A549 (cell line): Measurements from ENCODE around the gene LIN37. TPM values are rescaled to one million over a fixed set of nuclear protein-coding genes. Genes with fewer than 3 reads are reported as not detected.
A peak's percentile ranks its signal among the peaks of the same experiment; 100 is the strongest.

ENCODE experiments used
- ATAC-seq, 2 experiments: fragments of 200-7000 bp in 1 of 2; fragments of >200 bp in 1 of 2; cut with Nextera tagmentation in 1 of 2; cut with Tn5 transposase in 1 of 2; 3 replicates each; pipeline versions ENCODE4 v1.8.0 to v1.9.1; 2018 to 2020; ENCODE audit warnings: mild to moderate bottlenecking in 1 of 2, moderate library complexity in 1 of 2
- CTCF ChIA-PET: fragments of 300-600 bp; sonication (Branson Sonifier 250); formaldehyde crosslinking; extraction: SDS; loops from one replicate; lab custom pipeline; 2021; ENCODE audit warnings: antibody characterized with exemption, inconsistent platforms; lab: Yijun Ruan, JAX
- POLR2A ChIA-PET: fragments of 350-600 bp; formaldehyde crosslinking; extraction: SDS; loops from one replicate; lab custom pipeline; 2021; ENCODE audit warnings: antibody characterized with exemption, inconsistent platforms; lab: Yijun Ruan, JAX
- DNase-seq, 2 experiments: peaks; one replicate each; pipeline versions ENCODE4 v3.0.0 to v3.0.0-alpha.2; 2011 to 2016; ENCODE audit warnings: low read depth in 1 of 2, low spot score in 1 of 2
- FAIRE-seq: peaks from 2 replicates; lab custom pipeline; 2011; peaks lifted over from hg19 to GRCh38; lab: Jason Lieb, UNC
- H3K27ac ChIP-seq, 2 experiments: fragments of >200 bp; sonication (Bioruptor Twin); formaldehyde crosslinking; 3 replicates each; pipeline ENCODE4 v1.5.1; 2016 to 2017
- H3K4me1 ChIP-seq: fragments of >200 bp; sonication (Bioruptor Twin); formaldehyde crosslinking; 3 replicates; pipeline ENCODE4 v1.6.1; 2016
- H3K4me2 ChIP-seq: fragments of >200 bp; sonication (Bioruptor Twin); formaldehyde crosslinking; 3 replicates; pipeline ENCODE4 v1.6.1; 2016
- H3K4me3 ChIP-seq: fragments of >200 bp; sonication (Bioruptor Twin); formaldehyde crosslinking; 3 replicates; pipeline ENCODE4 v1.5.1; 2016
- H3K9me3 ChIP-seq: fragments of >200 bp; sonication (Bioruptor Twin); formaldehyde crosslinking; 3 replicates; pipeline ENCODE4 v1.6.1; 2016
- BHLHE40 ChIP-seq: IDR thresholded peaks from 2 replicates; pipeline ENCODE4 v1.6.1; 2012; ENCODE audit warnings: low read depth, low read length, inconsistent platforms
- CBX8 ChIP-seq: fragments of 200-600 bp; sonication (generic); IDR thresholded peaks from 2 replicates; pipeline ENCODE4 v1.6.1; 2016
- CHD2 ChIP-seq: fragments of 150-350 bp; IDR thresholded peaks from 2 replicates; pipeline ENCODE4 v1.6.1; 2014; ENCODE audit warnings: low read length; ENCODE audit not compliant: partially characterized antibody
- E2F6 ChIP-seq: IDR thresholded peaks from 2 replicates; pipeline ENCODE4 v1.6.1; 2012; ENCODE audit warnings: low read depth, borderline replicate concordance
- EHF ChIP-seq: fragments of 250-450 bp; sonication (Bioruptor Pico); IDR thresholded peaks from 2 replicates; pipeline ENCODE4 v1.5.0; 2020; ENCODE audit warnings: mild to moderate bottlenecking
- EP300 ChIP-seq, 2 experiments: fragments of >200 bp; sonication (Bioruptor Twin); formaldehyde crosslinking; IDR thresholded peaks; 2 replicates in 1 of 2; 3 replicates in 1 of 2; pipeline ENCODE4 v1.6.1; 2016 to 2017
- HOXB5 ChIP-seq: fragments of 250-450 bp; sonication (Bioruptor Pico); IDR thresholded peaks from 2 replicates; pipeline ENCODE4 v1.5.0; 2020; ENCODE audit warnings: mild to moderate bottlenecking, moderate library complexity
- MAFK ChIP-seq: fragments of 450-650 bp; IDR thresholded peaks from 2 replicates; pipeline ENCODE4 v1.6.1; 2014; ENCODE audit not compliant: partially characterized antibody
- MYC ChIP-seq: IDR thresholded peaks from 2 replicates; pipeline ENCODE4 v1.6.1; 2012; ENCODE audit warnings: mild to moderate bottlenecking, inconsistent platforms, low read length, improper control_type of control experiment, borderline replicate concordance
- NFE2L2 ChIP-seq: fragments of 150-350 bp; conservative IDR thresholded peaks from 2 replicates; pipeline ENCODE4 v1.6.1; 2014; ENCODE audit warnings: low read length
- NPAS2 ChIP-seq: fragments of 250-450 bp; sonication (Bioruptor Pico); IDR thresholded peaks from 2 replicates; pipeline ENCODE4 v1.8.0; 2022; ENCODE audit warnings: mild to moderate bottlenecking, moderate library complexity, borderline replicate concordance
- NR3C1 ChIP-seq: fragments of >200 bp; sonication (Bioruptor Twin); formaldehyde crosslinking; IDR thresholded peaks from 3 replicates; pipeline ENCODE4 v1.6.1; 2017
- PHF8 ChIP-seq: fragments of 200-600 bp; sonication (generic); IDR thresholded peaks from 2 replicates; pipeline ENCODE4 v1.6.1; 2016; ENCODE audit warnings: low read depth, mild to moderate bottlenecking, antibody characterized with exemption, moderate library complexity, borderline replicate concordance
- POLR2A ChIP-seq: IDR thresholded peaks from 2 replicates; pipeline ENCODE4 v1.6.1; 2012; ENCODE audit warnings: mild to moderate bottlenecking, low read length
- POLR2AphosphoS2 ChIP-seq: conservative IDR thresholded peaks from 2 replicates; pipeline ENCODE4 v1.6.1; 2012; ENCODE audit warnings: low read length, improper control_type of control experiment, inconsistent platforms
- RCOR1 ChIP-seq: fragments of 150-350 bp; IDR thresholded peaks from 2 replicates; pipeline ENCODE4 v1.6.1; 2014; ENCODE audit warnings: antibody characterized with exemption, low read length, low read depth
- RNF2 ChIP-seq: fragments of 200-600 bp; sonication (generic); IDR thresholded peaks from 2 replicates; pipeline ENCODE4 v1.6.1; 2016; ENCODE audit warnings: low read depth, mild to moderate bottlenecking, antibody characterized with exemption, moderate library complexity, borderline replicate concordance
- TFCP2L1 ChIP-seq: fragments of 250-450 bp; sonication (Bioruptor Pico); IDR thresholded peaks from 2 replicates; pipeline ENCODE4 v1.5.0; 2021; ENCODE audit warnings: mild to moderate bottlenecking
- TP53 ChIP-seq: fragments of 250-450 bp; sonication (Bioruptor Pico); IDR thresholded peaks from 2 replicates; pipeline ENCODE4 v1.5.0; 2021; ENCODE audit warnings: mild to moderate bottlenecking, moderate library complexity
- ZC3H11A ChIP-seq: fragments of 450-650 bp; IDR thresholded peaks from 2 replicates; pipeline ENCODE4 v1.6.1; 2014; ENCODE audit warnings: antibody characterized with exemption, mild to moderate bottlenecking
- ZNF302 ChIP-seq: fragments of 250-450 bp; sonication (Bioruptor Pico); IDR thresholded peaks from 2 replicates; pipeline ENCODE4 v1.9.0; 2021; ENCODE audit warnings: inconsistent platforms, mild to moderate bottlenecking, moderate library complexity
- WGBS: methylation state at CpG from one replicate; pipeline ENCODE4 v1.1.6; 2017; ENCODE audit errors: missing lambda C conversion rate; 5-methylcytosine and 5-hydroxymethylcytosine counted together
- polyA plus RNA-seq, 4 experiments: library from polyadenylated mRNA; depleted of rRNA in 3 of 4; stranded (reverse); fragments of >200 nt; fragmentation: RNase III in 1 of 4; extraction: RNeasy Plus Mini Kit Qiagen cat#74134 plus additional on column Dnase treatment in 1 of 4; gene quantifications; 2 replicates in 3 of 4; 3 replicates in 1 of 4; pipeline ENCODE4 v1.2.3, GENCODE V29; 2011 to 2017
- TF ChIP-seq, protein P1 (sequence below): fragments of 150-350 bp; IDR thresholded peaks from 2 replicates; pipeline ENCODE4 v1.6.1; 2014; ENCODE audit warnings: low read depth, mild to moderate bottlenecking, low read length
- TF ChIP-seq, protein P2 (sequence below): IDR thresholded peaks from 2 replicates; pipeline ENCODE4 v1.6.1; 2012
- TF ChIP-seq, protein P3 (sequence below): fragments of 200-600 bp; sonication (generic); IDR thresholded peaks from 2 replicates; pipeline ENCODE4 v1.6.1; 2016; ENCODE audit warnings: antibody characterized with exemption, mild to moderate bottlenecking, moderate library complexity
- TF ChIP-seq, protein P4 (sequence below): fragments of 450-650 bp; IDR thresholded peaks from 2 replicates; pipeline ENCODE4 v1.6.1; 2014; ENCODE audit warnings: antibody characterized with exemption

LIN37 gene
- polyA plus RNA-seq, 2 of the 4 experiments (the other 2 are of a cell fraction) = 8.1 to 23.1 TPM

GRCh38 chr19:35730326-35730725, 18.1 kb upstream of the LIN37 start:
- DNase-seq (no peak), FAIRE-seq (no peak)
- POLR2A ChIA-PET = interaction anchor here (1.7 to 2.1 kb wide), 2 partner anchors 10 to 15 kb away, joined by 4 to 10 read pairs; partner anchors contain the start of genes PSENEN and U2AF1L4
- Histone ChIP-seq H3K4me3 (no peak overlapping the region), H3K4me2 (no peak overlapping the region), H3K9me3 (no peaks in the 10 kb centered on the region), H3K4me1 (no peaks in the 10 kb centered on the region)
- 93% methylated on average over 18 of the region's 18 CpGs for WGBS
- no peak for TF ChIP-seq RNF2
- no peak for TF ChIP-seq NFE2L2
- TF ChIP-seq NPAS2 (CRISPR knock-in tag) = no peak
- no peak for TF ChIP-seq TFCP2L1 (CRISPR knock-in tag)
- no peak for TF ChIP-seq POLR2A
- no peak for TF ChIP-seq POLR2AphosphoS2
- no peak for TF ChIP-seq ZC3H11A
- TF ChIP-seq, all 56 proteins: peak for 0
- no peak overlapping the region for H3K27ac ChIP-seq
- CTCF ChIA-PET = interaction anchor here (0.7 to 1.6 kb wide), 7 partner anchors 9 to 182 kb away, joined by 3 to 7 read pairs (median 4); partner anchors contain the start of genes IGFLR1, PSENEN and U2AF1L4
- no peak for ATAC-seq

DNA sequence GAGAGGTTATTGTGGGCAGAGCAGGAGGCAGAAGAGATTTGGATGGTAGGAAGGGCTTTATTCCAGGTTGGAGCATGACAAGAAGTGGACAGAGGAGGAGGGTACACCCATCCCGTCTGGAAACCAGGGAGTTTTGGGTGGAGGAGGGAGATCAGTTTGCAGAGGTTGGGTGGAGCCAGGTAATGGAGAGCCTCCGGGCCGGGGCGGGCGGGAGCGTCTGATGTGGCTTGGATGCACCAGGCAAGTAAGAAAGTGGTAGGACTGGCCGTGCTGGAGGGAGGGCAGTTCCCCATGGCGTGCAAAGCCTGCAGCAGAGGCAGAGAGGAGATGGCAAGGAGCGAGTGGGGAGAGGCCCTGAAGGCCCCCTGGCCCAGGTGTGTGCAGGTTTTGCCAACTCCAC, 17.0 kb upstream of the LIN37 start:
- H3K27ac ChIP-seq = no peak overlapping the region
- WGBS = 81% methylated on average over 7 of the region's 9 CpGs
- FAIRE-seq = no peak
- H3K4me3 ChIP-seq = no peak overlapping the region
- ChIA-PET CTCF (interaction anchor here (0.7 to 2.0 kb wide), 6 partner anchors 8 to 218 kb away, joined by 3 to 5 read pairs (median 4); partner anchors contain the start of genes PSENEN and U2AF1L4), POLR2A (interaction anchor here (2.1 kb wide), 1 partner anchor 9 kb away, joined by 10 read pairs; no protein-coding TSS in a partner anchor)
- no peaks in the 10 kb centered on the region for H3K9me3 ChIP-seq
- peak in 1 of 2 experiments; percentile 2; a peak in 2 of 6 replicates for ATAC-seq
- no peak for TF ChIP-seq PHF8
- TF ChIP-seq, protein P1, sequence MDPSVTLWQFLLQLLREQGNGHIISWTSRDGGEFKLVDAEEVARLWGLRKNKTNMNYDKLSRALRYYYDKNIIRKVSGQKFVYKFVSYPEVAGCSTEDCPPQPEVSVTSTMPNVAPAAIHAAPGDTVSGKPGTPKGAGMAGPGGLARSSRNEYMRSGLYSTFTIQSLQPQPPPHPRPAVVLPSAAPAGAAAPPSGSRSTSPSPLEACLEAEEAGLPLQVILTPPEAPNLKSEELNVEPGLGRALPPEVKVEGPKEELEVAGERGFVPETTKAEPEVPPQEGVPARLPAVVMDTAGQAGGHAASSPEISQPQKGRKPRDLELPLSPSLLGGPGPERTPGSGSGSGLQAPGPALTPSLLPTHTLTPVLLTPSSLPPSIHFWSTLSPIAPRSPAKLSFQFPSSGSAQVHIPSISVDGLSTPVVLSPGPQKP = no peak
- TF ChIP-seq BHLHE40 = no peak
- TF ChIP-seq TP53 = no peak
- TF ChIP-seq E2F6 = no peak
- TF ChIP-seq, protein P2, sequence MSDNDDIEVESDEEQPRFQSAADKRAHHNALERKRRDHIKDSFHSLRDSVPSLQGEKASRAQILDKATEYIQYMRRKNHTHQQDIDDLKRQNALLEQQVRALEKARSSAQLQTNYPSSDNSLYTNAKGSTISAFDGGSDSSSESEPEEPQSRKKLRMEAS = no peak
- TF ChIP-seq ZNF302 (CRISPR knock-in tag) = no peak
- no peak for TF ChIP-seq RCOR1
- H3K4me2 ChIP-seq = no peak overlapping the region
- no peaks in the 10 kb centered on the region for H3K4me1 ChIP-seq
- no peak for DNase-seq

- ChIA-PET CTCF (interaction anchor here (0.8 to 2.0 kb wide), 5 partner anchors 8 to 218 kb away, joined by 3 to 7 read pairs (median 4); no protein-coding TSS in a partner anchor), POLR2A (interaction anchor here (2.1 kb wide), 1 partner anchor 9 kb away, joined by 10 read pairs; no protein-coding TSS in a partner anchor)
- no peak for ATAC-seq
- no peak for TF ChIP-seq HOXB5 (CRISPR knock-in tag)
- TF ChIP-seq EHF = no peak
- no peak for TF ChIP-seq EP300 (IDR thresholded peaks at IDR 0.05)
- TF ChIP-seq ZNF302 (CRISPR knock-in tag) = no peak
- TF ChIP-seq MYC = no peak
- TF ChIP-seq, protein P3, sequence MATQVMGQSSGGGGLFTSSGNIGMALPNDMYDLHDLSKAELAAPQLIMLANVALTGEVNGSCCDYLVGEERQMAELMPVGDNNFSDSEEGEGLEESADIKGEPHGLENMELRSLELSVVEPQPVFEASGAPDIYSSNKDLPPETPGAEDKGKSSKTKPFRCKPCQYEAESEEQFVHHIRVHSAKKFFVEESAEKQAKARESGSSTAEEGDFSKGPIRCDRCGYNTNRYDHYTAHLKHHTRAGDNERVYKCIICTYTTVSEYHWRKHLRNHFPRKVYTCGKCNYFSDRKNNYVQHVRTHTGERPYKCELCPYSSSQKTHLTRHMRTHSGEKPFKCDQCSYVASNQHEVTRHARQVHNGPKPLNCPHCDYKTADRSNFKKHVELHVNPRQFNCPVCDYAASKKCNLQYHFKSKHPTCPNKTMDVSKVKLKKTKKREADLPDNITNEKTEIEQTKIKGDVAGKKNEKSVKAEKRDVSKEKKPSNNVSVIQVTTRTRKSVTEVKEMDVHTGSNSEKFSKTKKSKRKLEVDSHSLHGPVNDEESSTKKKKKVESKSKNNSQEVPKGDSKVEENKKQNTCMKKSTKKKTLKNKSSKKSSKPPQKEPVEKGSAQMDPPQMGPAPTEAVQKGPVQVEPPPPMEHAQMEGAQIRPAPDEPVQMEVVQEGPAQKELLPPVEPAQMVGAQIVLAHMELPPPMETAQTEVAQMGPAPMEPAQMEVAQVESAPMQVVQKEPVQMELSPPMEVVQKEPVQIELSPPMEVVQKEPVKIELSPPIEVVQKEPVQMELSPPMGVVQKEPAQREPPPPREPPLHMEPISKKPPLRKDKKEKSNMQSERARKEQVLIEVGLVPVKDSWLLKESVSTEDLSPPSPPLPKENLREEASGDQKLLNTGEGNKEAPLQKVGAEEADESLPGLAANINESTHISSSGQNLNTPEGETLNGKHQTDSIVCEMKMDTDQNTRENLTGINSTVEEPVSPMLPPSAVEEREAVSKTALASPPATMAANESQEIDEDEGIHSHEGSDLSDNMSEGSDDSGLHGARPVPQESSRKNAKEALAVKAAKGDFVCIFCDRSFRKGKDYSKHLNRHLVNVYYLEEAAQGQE = no peak
- no peak for TF ChIP-seq CHD2
- no peak for TF ChIP-seq POLR2A
- TF ChIP-seq NPAS2 (CRISPR knock-in tag) = no peak
- TF ChIP-seq, protein P2 = no peak
- TF ChIP-seq CBX8 = no peak
- TF ChIP-seq, protein P1 = no peak
- TF ChIP-seq, protein P4, sequence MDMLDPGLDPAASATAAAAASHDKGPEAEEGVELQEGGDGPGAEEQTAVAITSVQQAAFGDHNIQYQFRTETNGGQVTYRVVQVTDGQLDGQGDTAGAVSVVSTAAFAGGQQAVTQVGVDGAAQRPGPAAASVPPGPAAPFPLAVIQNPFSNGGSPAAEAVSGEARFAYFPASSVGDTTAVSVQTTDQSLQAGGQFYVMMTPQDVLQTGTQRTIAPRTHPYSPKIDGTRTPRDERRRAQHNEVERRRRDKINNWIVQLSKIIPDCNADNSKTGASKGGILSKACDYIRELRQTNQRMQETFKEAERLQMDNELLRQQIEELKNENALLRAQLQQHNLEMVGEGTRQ = no peak
- TF ChIP-seq NR3C1 = no peak
- no peak for TF ChIP-seq MAFK
Observed at GRCh38 chr19:35731779-35732405, 16.5 kb upstream of the LIN37 start.

More at GRCh38 chr19:35731779-35732405, 16.5 kb upstream of the LIN37 start:
- FAIRE-seq = no peak
- H3K4me1 ChIP-seq = no peaks in the 10 kb centered on the region
- H3K9me3 ChIP-seq = no peaks in the 10 kb centered on the region
- H3K4me2 ChIP-seq = no peak overlapping the region
- DNase-seq = no peak
- 94% methylated on average over 21 of the region's 21 CpGs for WGBS
- no peak overlapping the region for H3K4me3 ChIP-seq
- no peak overlapping the region for H3K27ac ChIP-seq
